Activated T-cell treated with anti-CD3 and anti-CD28 coated beads, Interleukin-2, amount 50 U/mL, for 4 hours (primary cell): ENCODE data around the gene TARBP2. TPM values are rescaled to one million over a fixed set of nuclear protein-coding genes. Genes with fewer than 3 reads are reported as not detected.

Source experiments
- ATAC-seq, 2 donors: fragments of 200-7000 bp; cut with Tn5 transposase; one replicate each; pipeline ENCODE4 v1.10.0; 2021
- DNase-seq: peaks from one replicate; pipeline ENCODE4 v3.0.0-alpha.2; 2020
- H3K27me3 Mint-ChIP-seq: one replicate; pipeline ENCODE4 v1.8.0; 2021; ENCODE audit warnings: low read depth, mixed read lengths
- H3K36me3 Mint-ChIP-seq: one replicate; pipeline ENCODE4 v1.8.0; 2022; ENCODE audit warnings: mixed read lengths; ENCODE audit not compliant: insufficient read depth
- H3K4me1 Mint-ChIP-seq: one replicate; pipeline ENCODE4 v1.8.0; 2021; ENCODE audit warnings: low read depth, mixed read lengths
- H3K4me3 Mint-ChIP-seq: one replicate; pipeline ENCODE4 v1.8.0; 2021; ENCODE audit warnings: mild to moderate bottlenecking, moderate library complexity, mixed read lengths
- H3K9me3 Mint-ChIP-seq: one replicate; pipeline ENCODE4 v1.8.0; 2021; ENCODE audit warnings: mixed read lengths
- total RNA-seq, 3 donors: library from RNA; stranded (reverse); gene quantifications; one replicate each; pipeline ENCODE4 v1.2.1, GENCODE V29; 2021

TARBP2 gene, protein sequence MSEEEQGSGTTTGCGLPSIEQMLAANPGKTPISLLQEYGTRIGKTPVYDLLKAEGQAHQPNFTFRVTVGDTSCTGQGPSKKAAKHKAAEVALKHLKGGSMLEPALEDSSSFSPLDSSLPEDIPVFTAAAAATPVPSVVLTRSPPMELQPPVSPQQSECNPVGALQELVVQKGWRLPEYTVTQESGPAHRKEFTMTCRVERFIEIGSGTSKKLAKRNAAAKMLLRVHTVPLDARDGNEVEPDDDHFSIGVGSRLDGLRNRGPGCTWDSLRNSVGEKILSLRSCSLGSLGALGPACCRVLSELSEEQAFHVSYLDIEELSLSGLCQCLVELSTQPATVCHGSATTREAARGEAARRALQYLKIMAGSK
- total RNA-seq, result 10 to 100 TPM; 62.6 to 71.4 (median 64.3) TPM

DNA sequence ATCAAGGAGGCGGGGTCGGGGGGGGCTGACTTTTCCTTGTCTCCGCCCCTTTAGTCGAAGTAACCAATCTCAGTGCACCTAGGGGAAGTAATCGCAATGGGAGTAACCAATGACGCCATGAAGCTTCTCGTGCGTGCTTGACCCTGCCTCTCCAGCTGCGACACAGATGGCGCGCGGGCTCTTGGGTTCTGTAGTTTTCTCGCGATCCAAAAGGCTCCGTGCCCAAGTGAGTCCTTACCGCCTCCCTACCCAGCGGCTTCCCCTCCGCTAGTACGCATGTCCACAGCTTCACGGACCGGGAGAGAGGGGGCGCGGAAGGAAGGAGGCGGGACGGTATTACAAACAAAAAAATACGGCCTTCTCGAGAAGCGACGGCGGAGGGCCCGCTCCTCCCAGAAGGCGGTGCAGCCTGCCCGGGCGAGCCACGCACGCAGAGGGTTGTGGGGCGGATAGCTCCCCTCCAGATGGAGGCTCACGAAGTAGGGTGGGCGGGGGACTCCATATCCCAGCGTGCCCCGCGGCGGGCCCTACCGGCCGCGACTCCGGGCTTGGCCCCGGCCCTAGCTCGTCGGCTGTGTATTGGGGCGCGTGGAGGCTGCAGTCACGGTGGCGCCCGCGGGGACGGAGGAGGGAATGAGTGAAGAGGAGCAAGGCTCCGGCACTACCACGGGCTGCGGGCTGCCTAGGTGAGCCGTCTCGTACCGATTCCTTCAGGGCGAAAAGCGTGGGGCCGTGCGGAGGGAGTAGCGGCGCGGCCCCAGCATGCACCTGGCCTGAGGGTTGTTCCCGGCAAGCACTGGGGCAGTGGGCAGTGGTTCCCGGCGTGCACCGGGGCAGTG, at the start of gene TARBP2:
TARBP2 (plus strand) TSS at position 508 of the 839 bp plus-strand sequence; CDS start at position 634, 126 bp downstream.
- no peaks in the 10 kb centered on the region for H3K27me3 Mint-ChIP-seq
- peaks cover 9% of the 10 kb centered on the region for H3K36me3 Mint-ChIP-seq
- ATAC-seq (peak; percentile 81 to 82), DNase-seq (peak; percentile 98)
- H3K4me3 Mint-ChIP-seq, result peak within 1 kb of the TSS; percentile 87
- H3K4me1 Mint-ChIP-seq, result peaks cover 36% of the 10 kb centered on the region
- no peaks in the 10 kb centered on the region for H3K9me3 Mint-ChIP-seq

DNA sequence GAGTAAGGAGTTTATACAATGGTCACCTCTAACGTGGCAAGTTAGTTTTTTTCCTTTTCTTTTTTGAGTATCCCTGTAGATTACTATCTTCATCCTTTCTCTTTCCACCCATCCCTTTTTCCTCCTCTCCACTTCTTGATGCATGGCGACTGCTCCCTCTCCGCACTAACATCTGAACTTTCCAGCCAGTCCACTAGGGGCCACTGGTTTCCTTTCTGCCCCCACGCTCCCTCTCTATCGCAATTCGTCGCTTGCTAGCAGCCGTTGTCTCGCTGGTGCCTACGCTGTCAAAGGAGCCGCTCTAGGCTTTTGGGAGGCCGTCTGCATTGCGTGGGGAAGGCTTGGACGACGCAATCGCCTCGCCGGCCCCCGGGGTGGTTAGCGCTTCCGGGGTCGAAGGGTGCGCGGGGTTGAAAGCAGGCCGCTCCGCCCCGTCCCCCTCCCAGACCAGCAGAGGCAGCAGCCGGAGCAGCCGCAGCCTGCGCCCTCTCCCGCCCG, 49.4 kb upstream of the TARBP2 start, which contains the start of gene PCBP2:
PCBP2 (plus strand) TSS at position 442 of the 498 bp plus-strand sequence. CDS start 2,699 bp downstream, outside the sequence.
- ATAC-seq, result peak; percentile 95 to 97
- Mint-ChIP-seq H3K36me3 (peaks cover 41% of the 10 kb centered on the region), H3K4me3 (peak within 1 kb of the TSS; percentile 92), H3K9me3 (no peaks in the 10 kb centered on the region), H3K27me3 (no peaks in the 10 kb centered on the region), H3K4me1 (peaks cover 35% of the 10 kb centered on the region)
- peak; percentile 96 for DNase-seq

DNA sequence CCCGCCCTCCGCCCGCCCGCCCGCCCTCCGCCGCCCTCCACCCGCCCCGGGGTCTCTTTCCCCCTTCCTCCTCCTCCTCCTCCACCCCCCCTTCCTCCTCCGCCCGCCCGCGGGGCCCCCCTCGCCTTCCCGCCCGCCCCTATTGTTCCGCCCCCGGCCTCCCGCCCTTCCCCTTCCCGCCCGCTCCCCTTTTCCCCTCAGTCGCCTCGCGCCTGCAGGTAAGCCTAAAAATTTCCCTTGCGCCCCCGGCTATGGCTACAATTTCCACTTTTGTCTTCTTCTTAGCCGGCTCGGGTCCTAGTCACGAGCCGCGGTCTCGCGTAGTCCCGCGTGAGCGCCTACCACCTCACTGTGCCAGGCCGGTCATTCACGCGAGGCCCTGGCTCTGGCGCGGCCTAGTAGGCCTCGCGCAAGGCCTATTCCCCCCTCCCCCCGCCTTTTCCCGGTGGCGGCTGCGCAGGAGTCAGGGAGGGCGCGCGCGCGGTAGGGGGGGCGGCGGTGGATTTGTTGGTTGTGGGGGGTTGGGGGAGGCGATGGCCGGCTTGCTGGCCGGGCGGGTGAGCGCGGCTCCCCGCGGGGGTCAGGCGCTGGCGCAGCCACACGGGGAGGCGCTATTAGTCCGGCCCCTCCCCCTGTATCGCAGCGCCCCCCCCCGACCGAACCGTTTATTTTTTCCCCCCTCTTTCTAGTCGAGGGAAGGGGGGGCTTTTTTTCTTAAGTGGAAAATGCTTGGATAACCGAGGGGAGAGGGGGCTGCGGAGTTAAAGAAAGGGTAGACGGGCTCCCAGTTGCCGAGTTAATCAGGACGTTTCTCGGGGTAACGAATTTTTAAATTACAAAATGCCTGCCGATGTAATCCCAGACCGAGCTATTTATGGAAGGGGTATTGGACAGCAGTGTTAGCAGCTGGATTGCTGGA, 48.7 kb upstream of the TARBP2 start:
- Mint-ChIP-seq H3K9me3 (no peaks in the 10 kb centered on the region), H3K4me1 (peaks cover 35% of the 10 kb centered on the region), H3K36me3 (peaks cover 41% of the 10 kb centered on the region), H3K4me3 (peak overlapping the region; percentile 92), H3K27me3 (no peaks in the 10 kb centered on the region)
- peak; percentile 41 to 43 for ATAC-seq
- peak; percentile 72 for DNase-seq

DNA sequence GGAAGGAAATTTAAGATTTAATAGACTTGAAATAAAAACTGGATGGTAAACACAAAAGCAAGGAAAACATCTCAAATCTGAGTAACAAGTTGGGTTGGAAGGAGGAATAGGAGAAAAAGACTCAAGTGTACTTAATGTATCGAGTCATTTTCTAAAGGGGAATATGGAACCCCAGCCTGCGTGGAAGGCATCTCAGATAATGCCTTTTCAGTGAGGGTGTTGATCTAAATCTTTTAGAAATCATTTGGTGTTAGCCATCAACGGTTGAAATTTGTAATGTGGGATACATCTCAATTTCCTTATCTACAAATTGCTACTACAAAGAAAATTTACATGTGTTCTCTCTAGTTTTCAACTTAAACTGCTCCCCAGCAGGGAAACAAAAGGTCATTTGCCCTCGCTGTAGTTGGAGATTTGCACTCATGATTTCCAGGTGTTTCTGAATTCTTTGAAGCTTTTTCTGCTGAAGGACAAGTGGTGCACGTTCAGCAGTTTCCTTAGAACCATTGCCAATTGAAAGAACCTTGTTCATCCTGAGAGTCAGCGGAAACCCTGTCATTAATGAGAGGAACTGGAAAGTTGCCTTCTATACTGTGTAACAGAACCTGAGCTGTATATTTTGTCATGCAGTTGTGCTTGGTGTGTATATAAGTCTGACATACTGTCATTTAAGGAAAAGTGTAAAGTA, 47.0 kb upstream of the TARBP2 start:
- Mint-ChIP-seq H3K27me3 (no peaks in the 10 kb centered on the region), H3K4me1 (peaks cover 36% of the 10 kb centered on the region), H3K4me3 (peak overlapping the region; percentile 92), H3K36me3 (peaks cover 42% of the 10 kb centered on the region), H3K9me3 (no peaks in the 10 kb centered on the region)
- DNase-seq (no peak), ATAC-seq (no peak)

DNA sequence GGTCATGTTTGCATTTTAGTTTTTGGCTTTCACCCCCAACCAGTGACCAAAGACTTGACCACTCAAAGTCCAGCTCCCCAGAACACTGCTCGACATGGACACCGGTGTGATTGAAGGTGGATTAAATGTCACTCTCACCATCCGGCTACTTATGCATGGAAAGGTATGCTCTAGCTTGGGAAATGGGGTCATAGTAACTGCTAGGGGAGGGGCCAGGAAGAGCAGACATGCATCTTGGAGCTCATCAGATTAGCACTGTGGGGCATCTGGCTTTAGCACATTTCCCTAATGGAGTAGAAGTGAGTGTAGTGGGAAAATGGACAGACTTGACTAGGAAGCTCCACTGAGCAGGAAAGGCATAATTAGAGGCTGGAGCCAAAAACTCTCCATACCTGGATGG, 46.4 kb upstream of the TARBP2 start:
- peak overlapping the region; percentile 92 for H3K4me3 Mint-ChIP-seq
- H3K9me3 Mint-ChIP-seq, result no peaks in the 10 kb centered on the region

DNA sequence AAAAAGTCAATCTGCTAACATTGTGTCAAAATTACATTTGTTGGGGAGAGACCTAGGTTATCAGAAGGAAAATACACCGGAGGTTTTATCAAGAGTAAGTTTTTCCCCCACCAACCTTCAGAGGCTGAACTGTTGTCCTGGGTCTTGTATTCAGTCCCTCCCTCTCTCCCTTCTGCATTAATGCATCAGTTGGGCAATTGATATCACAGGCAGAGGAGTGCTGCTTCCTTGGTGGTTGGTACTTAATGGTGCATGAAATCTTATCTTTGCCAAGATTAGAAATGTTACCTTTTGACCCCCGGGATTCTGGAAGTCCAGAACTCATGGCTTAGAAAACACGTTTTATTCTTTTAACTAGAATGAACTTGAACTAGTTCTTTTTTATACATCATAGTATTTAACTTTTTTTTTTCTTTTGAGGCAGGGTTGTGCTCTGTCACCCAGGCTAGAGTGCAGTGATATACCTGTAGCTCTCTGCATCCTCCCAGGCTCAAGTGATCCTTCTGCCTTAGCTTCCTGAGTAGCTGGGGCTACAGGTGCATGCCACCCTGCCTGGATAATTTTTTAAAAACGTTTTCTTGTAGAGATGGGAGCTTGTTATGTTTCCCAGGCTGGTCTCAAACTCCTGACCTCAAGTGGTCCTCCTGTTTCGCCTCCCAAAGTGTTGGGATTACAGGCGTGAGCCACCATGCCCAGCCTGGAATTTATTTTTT, 44.3 kb upstream of the TARBP2 start:
- ATAC-seq (no peak), DNase-seq (no peak)
- no peak overlapping the region for H3K4me3 Mint-ChIP-seq
- H3K36me3 Mint-ChIP-seq, result peaks cover 62% of the 10 kb centered on the region
- H3K4me1 Mint-ChIP-seq, result peaks cover 45% of the 10 kb centered on the region
- H3K27me3 Mint-ChIP-seq, result no peaks in the 10 kb centered on the region
- no peaks in the 10 kb centered on the region for H3K9me3 Mint-ChIP-seq

More for the DNA sequence above, 46.4 kb upstream of the TARBP2 start:
- no peak for DNase-seq
- ATAC-seq, result no peak
- H3K36me3 Mint-ChIP-seq, result peaks cover 46% of the 10 kb centered on the region
- no peaks in the 10 kb centered on the region for H3K27me3 Mint-ChIP-seq
- peaks cover 37% of the 10 kb centered on the region for H3K4me1 Mint-ChIP-seq

DNA sequence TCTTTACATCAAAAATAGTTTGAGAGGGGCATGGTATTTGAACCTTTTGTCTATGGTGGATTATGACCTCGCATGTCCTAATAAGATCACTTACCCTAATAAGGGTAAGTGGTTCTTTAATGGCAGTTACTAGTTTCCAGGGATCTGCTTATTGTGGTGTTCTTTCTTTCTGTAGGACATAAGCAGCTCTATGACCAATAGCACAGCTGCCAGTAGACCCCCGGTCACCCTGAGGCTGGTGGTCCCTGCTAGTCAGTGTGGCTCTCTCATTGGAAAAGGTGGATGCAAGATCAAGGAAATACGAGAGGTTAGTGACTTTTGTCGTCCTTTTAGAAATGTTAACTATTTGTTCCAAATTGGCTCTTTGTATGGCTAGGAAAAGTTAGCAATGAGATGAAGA, 42.0 kb upstream of the TARBP2 start:
- Mint-ChIP-seq H3K36me3 (peaks cover 68% of the 10 kb centered on the region), H3K9me3 (no peaks in the 10 kb centered on the region), H3K27me3 (no peaks in the 10 kb centered on the region), H3K4me3 (no peak overlapping the region), H3K4me1 (peaks cover 49% of the 10 kb centered on the region)
- no peak for ATAC-seq
- DNase-seq, result no peak

DNA sequence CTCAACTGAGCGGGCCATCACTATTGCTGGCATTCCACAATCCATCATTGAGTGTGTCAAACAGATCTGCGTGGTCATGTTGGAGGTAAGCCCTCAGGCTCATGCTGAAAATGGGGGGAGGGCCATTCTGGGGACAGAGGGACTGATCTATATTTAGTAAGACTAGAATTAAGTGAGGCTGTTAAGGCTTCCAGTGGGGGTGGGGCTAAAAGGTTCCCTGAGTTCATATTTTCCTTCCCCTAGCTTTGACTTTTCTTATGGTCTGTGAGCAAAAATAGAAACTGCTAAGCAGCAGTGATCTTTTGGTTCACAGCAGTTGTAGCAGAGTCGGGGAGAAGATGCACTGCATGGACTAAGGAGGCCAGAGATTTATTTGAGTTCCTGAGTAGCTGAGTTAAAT, 40.0 kb upstream of the TARBP2 start:
- no peak overlapping the region for H3K4me3 Mint-ChIP-seq
- H3K4me1 Mint-ChIP-seq, result peaks cover 42% of the 10 kb centered on the region

DNA sequence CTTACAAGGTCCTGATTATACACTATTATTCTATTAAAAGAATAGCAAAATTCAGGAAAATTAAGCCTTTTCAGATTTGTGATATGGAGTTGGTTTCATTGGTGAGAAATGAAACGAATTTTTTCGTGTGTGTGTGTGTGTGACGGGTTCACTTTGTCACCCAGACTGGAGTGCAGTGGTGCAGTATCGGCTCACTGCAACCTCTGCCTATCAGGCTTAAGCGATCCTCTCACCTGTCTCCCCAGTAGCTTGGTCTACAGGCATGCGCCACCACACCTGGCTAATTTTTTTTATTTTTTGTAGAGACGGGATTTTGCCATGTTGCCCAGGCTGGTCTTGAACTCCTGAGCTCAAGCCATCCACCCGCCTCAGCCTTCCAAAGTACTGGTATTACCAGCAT, 39.5 kb upstream of the TARBP2 start:
- H3K27me3 Mint-ChIP-seq, result no peaks in the 10 kb centered on the region
- no peaks in the 10 kb centered on the region for H3K9me3 Mint-ChIP-seq
- H3K4me1 Mint-ChIP-seq, result peaks cover 41% of the 10 kb centered on the region

More for the DNA sequence above, 40.0 kb upstream of the TARBP2 start:
- Mint-ChIP-seq H3K27me3 (no peaks in the 10 kb centered on the region), H3K9me3 (no peaks in the 10 kb centered on the region), H3K36me3 (peaks cover 67% of the 10 kb centered on the region)
- no peak for DNase-seq
- no peak for ATAC-seq

DNA sequence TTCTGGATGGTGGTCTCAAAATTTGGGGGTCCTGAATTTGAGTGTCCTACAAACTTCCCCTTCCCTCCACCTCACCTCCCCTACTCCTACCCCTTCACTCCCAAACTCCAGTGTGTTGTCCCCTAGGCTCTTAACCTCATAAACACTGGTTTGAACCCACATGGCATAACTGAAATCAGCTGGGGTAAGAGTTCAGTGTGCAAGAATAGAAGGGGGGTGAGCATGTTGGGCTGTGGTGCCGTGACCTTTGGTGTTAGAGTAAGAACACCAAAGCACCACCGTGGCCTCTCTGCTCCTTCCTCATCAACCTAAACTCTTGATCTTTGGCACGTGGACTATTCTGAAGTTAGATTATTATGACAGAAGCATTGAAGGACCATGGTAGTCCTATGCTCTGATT, 38.1 kb upstream of the TARBP2 start:
- H3K9me3 Mint-ChIP-seq, result no peaks in the 10 kb centered on the region
- peaks cover 75% of the 10 kb centered on the region for H3K36me3 Mint-ChIP-seq
- ATAC-seq (no peak), DNase-seq (no peak)
- H3K4me1 Mint-ChIP-seq, result peaks cover 44% of the 10 kb centered on the region
- H3K27me3 Mint-ChIP-seq, result no peaks in the 10 kb centered on the region
- H3K4me3 Mint-ChIP-seq, result no peak overlapping the region

More for the DNA sequence above, 39.5 kb upstream of the TARBP2 start:
- H3K4me3 Mint-ChIP-seq, result no peak overlapping the region
- DNase-seq (no peak), ATAC-seq (no peak)
- peaks cover 70% of the 10 kb centered on the region for H3K36me3 Mint-ChIP-seq

DNA sequence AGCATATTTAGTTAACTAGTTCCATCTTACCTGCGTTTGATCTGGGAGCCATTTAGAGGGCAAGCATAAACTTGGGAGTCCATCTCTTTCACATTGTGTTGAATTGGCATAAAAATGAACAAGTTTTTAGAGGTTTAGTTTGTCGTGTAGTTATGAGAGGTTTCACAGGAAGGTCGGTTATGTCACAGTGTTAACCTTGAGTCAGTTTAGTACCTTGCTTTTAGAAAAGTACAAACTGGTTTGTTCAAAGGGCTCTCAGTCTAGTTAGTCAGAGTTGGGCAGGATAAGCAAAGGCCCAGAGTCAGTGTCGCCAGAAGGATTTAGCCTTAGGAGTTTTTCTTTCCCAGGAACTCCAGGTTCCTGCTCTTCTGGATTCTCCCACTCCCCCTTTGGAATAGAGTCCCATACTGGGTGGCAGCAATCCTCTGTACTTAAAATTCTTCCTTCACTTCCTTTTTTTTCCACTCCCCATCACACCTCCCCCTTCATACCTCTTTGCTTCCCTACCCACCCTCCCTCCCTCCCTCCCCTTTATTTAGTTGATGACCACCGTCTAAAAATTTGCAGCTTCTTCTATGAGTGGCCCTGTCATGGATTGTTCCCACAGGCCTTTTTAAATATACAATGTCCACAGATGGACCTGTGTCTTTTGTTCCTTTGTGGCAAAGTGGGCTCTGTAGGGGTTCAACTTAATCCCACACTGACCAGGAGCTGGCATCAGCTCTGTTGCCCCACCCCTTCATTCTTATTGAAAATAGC, 37.1 kb upstream of the TARBP2 start:
- DNase-seq (no peak), ATAC-seq (peak in 1 of 2 donors; percentile 27)
- Mint-ChIP-seq H3K36me3 (peaks cover 73% of the 10 kb centered on the region), H3K9me3 (no peaks in the 10 kb centered on the region), H3K4me1 (peaks cover 42% of the 10 kb centered on the region), H3K27me3 (no peaks in the 10 kb centered on the region), H3K4me3 (no peak overlapping the region)

DNA sequence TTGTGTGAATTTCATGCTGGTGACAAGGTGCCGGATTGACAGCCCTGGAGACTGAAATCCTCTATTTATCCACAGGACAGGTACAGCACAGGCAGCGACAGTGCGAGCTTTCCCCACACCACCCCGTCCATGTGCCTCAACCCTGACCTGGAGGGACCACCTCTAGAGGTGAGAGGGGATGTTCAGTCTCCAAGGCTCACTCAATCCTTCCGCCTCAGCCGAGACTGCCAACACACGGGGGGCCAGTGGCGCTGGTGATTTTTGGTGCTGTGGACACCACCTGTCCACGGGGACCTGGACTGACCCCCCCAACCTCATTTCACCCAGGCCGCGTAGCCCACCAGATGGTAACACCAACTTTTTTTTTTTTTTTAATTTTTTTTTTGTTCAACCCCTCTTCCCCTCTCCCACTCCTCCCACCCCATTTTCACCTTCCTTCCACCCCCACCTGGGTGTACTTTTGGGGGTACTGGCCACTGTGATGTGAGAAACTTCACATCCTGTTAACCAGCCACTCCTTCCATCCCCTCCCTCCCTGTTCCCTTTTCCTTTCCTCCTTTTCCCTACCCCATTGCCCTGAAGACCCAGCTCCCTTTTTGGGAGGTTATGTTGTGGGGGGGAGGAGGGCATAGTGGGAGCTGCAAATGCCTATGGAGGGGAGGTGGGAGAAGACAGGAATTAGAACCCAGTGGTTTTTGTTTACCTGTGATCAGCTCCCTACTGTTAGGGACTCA, 36.2 kb upstream of the TARBP2 start:
- no peak for DNase-seq
- Mint-ChIP-seq H3K4me1 (peaks cover 39% of the 10 kb centered on the region), H3K36me3 (peaks cover 67% of the 10 kb centered on the region), H3K27me3 (no peaks in the 10 kb centered on the region), H3K9me3 (no peaks in the 10 kb centered on the region), H3K4me3 (no peak overlapping the region)
- no peak for ATAC-seq
